PC-3 (cell line): ENCODE measurements around the gene USF3. TPM values are rescaled to one million over a fixed set of nuclear protein-coding genes. Genes with fewer than 3 reads are reported as not detected.

Experiments
- ATAC-seq: fragments of 200-7000 bp; cut with Tn5 transposase; 2 replicates; pipeline ENCODE4 v1.9.1; 2020; ENCODE audit warnings: mild to moderate bottlenecking, moderate library complexity
- BruUV-seq: library from RNA; stranded (reverse); fragments of 400-500 nt; replicated peaks from 2 replicates; lab custom pipeline; 2021; lab: Mats Ljungman, UMichigan
- CTCF ChIA-PET: fragments of 300-600 bp; sonication (Branson Sonifier 250); formaldehyde crosslinking; loops from one replicate; lab custom pipeline; 2022; ENCODE audit warnings: antibody characterized with exemption; lab: Charles Lee
- POLR2A ChIA-PET: fragments of 300-600 bp; sonication (Branson Sonifier 250); formaldehyde crosslinking; loops from one replicate; lab custom pipeline; 2022; ENCODE audit warnings: antibody characterized with exemption; ENCODE audit not compliant: unreplicated experiment; lab: Charles Lee
- DNase-seq: peaks from one replicate; pipeline ENCODE4 v3.0.0-alpha.2; 2015
- H2AFZ ChIP-seq: fragments of 300-600 bp; sonication (generic); 2 replicates; pipeline ENCODE4 v1.6.0; 2016; ENCODE audit warnings: antibody characterized with exemption, low read length
- H3F3A ChIP-seq: fragments of 300-600 bp; sonication (generic); one replicate; pipeline ENCODE4 v1.6.0; 2017; ENCODE audit warnings: antibody characterized with exemption, low read length, control low read depth, mild to moderate bottlenecking; ENCODE audit not compliant: unreplicated experiment
- H3K27ac ChIP-seq: fragments of 300-600 bp; sonication (generic); 2 replicates; pipeline ENCODE4 v1.5.1; 2016; ENCODE audit warnings: mild to moderate bottlenecking, low read length
- H3K27me3 ChIP-seq: fragments of 300-600 bp; sonication (generic); 2 replicates; pipeline ENCODE4 v1.6.1; 2016; ENCODE audit warnings: low read length, mixed read lengths
- H3K36me3 ChIP-seq: fragments of 300-600 bp; sonication (generic); 2 replicates; pipeline ENCODE4 v1.6.1; 2016; ENCODE audit warnings: low read depth, mixed run types, low read length, mixed read lengths
- H3K4me1 ChIP-seq: fragments of 300-600 bp; sonication (generic); 2 replicates; pipeline ENCODE4 v1.5.1; 2016; ENCODE audit warnings: low read length; ENCODE audit not compliant: insufficient read depth
- H3K4me2 ChIP-seq: fragments of 300-600 bp; sonication (generic); 2 replicates; pipeline ENCODE4 v1.6.0; 2016; ENCODE audit warnings: low read length
- H3K4me3 ChIP-seq: fragments of 300-600 bp; sonication (generic); 2 replicates; pipeline ENCODE4 v1.5.1; 2016; ENCODE audit warnings: mild to moderate bottlenecking, low read length, mixed read lengths
- H3K79me2 ChIP-seq: fragments of 300-600 bp; sonication (generic); 2 replicates; pipeline ENCODE4 v1.6.1; 2017; ENCODE audit warnings: low read length, mixed read lengths
- H3K9ac ChIP-seq: fragments of 300-600 bp; sonication (generic); 2 replicates; pipeline ENCODE4 v1.6.0; 2016; ENCODE audit warnings: mild to moderate bottlenecking, low read length
- H3K9me2 ChIP-seq: fragments of 300-600 bp; sonication (generic); replicated peaks from 2 replicates; pipeline ENCODE4 v1.6.1; 2016; ENCODE audit warnings: mixed run types, low read length, mixed read lengths
- H3K9me3 ChIP-seq: fragments of 300-600 bp; sonication (generic); 2 replicates; pipeline ENCODE4 v1.6.1; 2016; ENCODE audit warnings: low read length, mixed read lengths
- H4K20me1 ChIP-seq: fragments of 300-600 bp; sonication (generic); 2 replicates; pipeline ENCODE4 v1.6.1; 2016; ENCODE audit warnings: low read length, mixed read lengths
- EZH2 ChIP-seq: fragments of 300-600 bp; sonication (generic); IDR thresholded peaks from one replicate; pipeline ENCODE4 v1.6.1; 2017; ENCODE audit warnings: antibody characterized with exemption, mild to moderate bottlenecking, low read length; ENCODE audit not compliant: unreplicated experiment
- EZH2phosphoT487 ChIP-seq: fragments of 300-600 bp; sonication (generic); IDR thresholded peaks from 2 replicates; pipeline ENCODE4 v1.6.1; 2018; ENCODE audit warnings: mild to moderate bottlenecking, antibody characterized with exemption, low read length, borderline replicate concordance
- intact Hi-C: fragments of 100-400 bp; cut with micrococcal nuclease; formaldehyde crosslinking; loops from 2 replicates; pipeline ENCODE4 v1.9.0; 2023
- total RNA-seq: library from RNA; depleted of rRNA; stranded (reverse); fragments of >200 nt; gene quantifications from 2 replicates; pipeline ENCODE4 v1.2.3, GENCODE V29; 2014
- TF ChIP-seq, protein P1 (sequence below): fragments of 300-600 bp; sonication (generic); conservative IDR thresholded peaks from 2 replicates; pipeline ENCODE4 v1.5.1; 2017; ENCODE audit warnings: antibody characterized with exemption, low read depth, mild to moderate bottlenecking, low read length

The USF3 gene
- total RNA-seq, 1 experiment from 2014 or later = 10.5 TPM

DNA sequence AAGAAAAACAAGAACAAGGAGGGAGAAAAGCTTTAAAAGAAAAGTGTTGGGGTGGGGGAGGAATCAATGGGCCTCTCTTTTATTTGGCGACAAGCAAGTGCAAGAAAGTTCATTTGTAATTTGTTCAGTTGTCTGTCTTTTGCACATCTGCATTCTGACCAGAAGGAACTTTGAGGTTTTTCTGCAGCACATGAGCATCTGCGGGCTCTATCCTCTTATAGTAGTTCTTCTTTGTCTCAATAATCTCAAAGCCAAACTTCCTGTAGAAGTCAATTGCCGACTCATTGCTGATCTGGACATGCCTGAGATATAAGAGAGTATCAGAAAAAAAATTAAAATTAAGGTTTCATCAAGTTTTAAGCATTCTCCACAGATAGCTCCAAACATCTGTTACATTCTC, 25.2 kb upstream of the USF3 start:
- Histone ChIP-seq H3K4me2 (no peak overlapping the region), H3K36me3 (peaks cover 62% of the 10 kb centered on the region), H3K27ac (no peak overlapping the region), H3K9me3 (no peaks in the 10 kb centered on the region), H2AFZ (no peak overlapping the region), H3K79me2 (peaks cover 39% of the 10 kb centered on the region), H3K9me2 (no peaks in the 10 kb centered on the region), H3K9ac (no peak overlapping the region), H3F3A (no peaks in the 10 kb centered on the region), H3K27me3 (no peaks in the 10 kb centered on the region), H4K20me1 (peaks cover 26% of the 10 kb centered on the region), H3K4me3 (no peak overlapping the region), H3K4me1 (no peaks in the 10 kb centered on the region)
- CTCF ChIA-PET = no interaction called here
- DNase-seq (no peak), ATAC-seq (no peak)
- intact Hi-C loops = no loop called here
- POLR2A ChIA-PET = interaction anchor here (0.7 kb wide), 1 partner anchor 13 kb away, joined by 3 read pairs; no protein-coding TSS in a partner anchor
- BruUV-seq = no TSS peak
- TF ChIP-seq, protein P1, sequence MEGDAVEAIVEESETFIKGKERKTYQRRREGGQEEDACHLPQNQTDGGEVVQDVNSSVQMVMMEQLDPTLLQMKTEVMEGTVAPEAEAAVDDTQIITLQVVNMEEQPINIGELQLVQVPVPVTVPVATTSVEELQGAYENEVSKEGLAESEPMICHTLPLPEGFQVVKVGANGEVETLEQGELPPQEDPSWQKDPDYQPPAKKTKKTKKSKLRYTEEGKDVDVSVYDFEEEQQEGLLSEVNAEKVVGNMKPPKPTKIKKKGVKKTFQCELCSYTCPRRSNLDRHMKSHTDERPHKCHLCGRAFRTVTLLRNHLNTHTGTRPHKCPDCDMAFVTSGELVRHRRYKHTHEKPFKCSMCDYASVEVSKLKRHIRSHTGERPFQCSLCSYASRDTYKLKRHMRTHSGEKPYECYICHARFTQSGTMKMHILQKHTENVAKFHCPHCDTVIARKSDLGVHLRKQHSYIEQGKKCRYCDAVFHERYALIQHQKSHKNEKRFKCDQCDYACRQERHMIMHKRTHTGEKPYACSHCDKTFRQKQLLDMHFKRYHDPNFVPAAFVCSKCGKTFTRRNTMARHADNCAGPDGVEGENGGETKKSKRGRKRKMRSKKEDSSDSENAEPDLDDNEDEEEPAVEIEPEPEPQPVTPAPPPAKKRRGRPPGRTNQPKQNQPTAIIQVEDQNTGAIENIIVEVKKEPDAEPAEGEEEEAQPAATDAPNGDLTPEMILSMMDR = no peak
- TF ChIP-seq EZH2 (no peak), EZH2phosphoT487 (no peak)

DNA sequence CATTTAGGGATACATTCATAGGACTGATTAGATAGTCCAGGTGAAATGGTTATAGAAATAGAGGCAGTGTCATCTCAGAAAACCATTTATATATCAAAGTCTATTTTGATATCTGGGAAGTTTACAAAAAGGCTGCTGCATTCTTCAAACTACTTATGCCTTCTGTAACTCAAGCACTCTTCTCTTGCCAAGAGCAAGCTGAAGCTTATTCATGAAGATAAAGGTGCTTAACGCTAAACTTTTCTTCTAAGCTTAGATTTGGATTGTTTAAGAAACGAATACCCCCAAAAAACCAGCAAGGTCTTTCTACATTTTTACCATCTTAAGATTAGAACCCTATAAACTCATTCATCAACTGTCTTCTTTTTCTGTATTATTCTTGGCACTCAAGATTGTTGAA, 23.3 kb upstream of the USF3 start:
- intact Hi-C loops = no loop called here
- Histone ChIP-seq H4K20me1 (peaks cover 17% of the 10 kb centered on the region; the same call in 1 of the 2 replicates), H3K4me1 (no peaks in the 10 kb centered on the region), H3K4me2 (no peak overlapping the region), H3K27me3 (no peaks in the 10 kb centered on the region), H3K27ac (no peak overlapping the region), H3K9me3 (no peaks in the 10 kb centered on the region), H3K9ac (no peak overlapping the region), H3K36me3 (peaks cover 63% of the 10 kb centered on the region), H3K79me2 (peaks cover 20% of the 10 kb centered on the region), H3F3A (no peaks in the 10 kb centered on the region), H2AFZ (no peak overlapping the region), H3K9me2 (no peaks in the 10 kb centered on the region), H3K4me3 (no peak overlapping the region)
- TF ChIP-seq EZH2 = no peak
- no peak for TF ChIP-seq EZH2phosphoT487
- TF ChIP-seq, protein P1 = no peak
- no peak for ATAC-seq
- no peak for DNase-seq
- POLR2A ChIA-PET = no interaction called here
- BruUV-seq = no TSS peak
- CTCF ChIA-PET = no interaction called here

- POLR2A ChIA-PET = no interaction called here
- peaks cover 13% of the 10 kb centered on the region; the same call in 1 of the 2 replicates for H4K20me1 ChIP-seq
- no peak overlapping the region for H3K27ac ChIP-seq
- H3K4me3 ChIP-seq = no peak overlapping the region
- no peak for DNase-seq
- no peaks in the 10 kb centered on the region for H3F3A ChIP-seq
- no peaks in the 10 kb centered on the region for H3K9me2 ChIP-seq
- TF ChIP-seq, protein P1 = no peak
- TF ChIP-seq EZH2phosphoT487 (no peak), EZH2 (no peak)
- BruUV-seq = TSS peak; percentile 16
- peaks cover 63% of the 10 kb centered on the region for H3K36me3 ChIP-seq
- CTCF ChIA-PET = no interaction called here
- intact Hi-C loops = no loop called here
- no peak overlapping the region for H2AFZ ChIP-seq
- no peaks in the 10 kb centered on the region for H3K9me3 ChIP-seq
- no peak overlapping the region for H3K4me2 ChIP-seq
- peaks cover 16% of the 10 kb centered on the region for H3K79me2 ChIP-seq
- no peaks in the 10 kb centered on the region for H3K4me1 ChIP-seq
- no peak overlapping the region for H3K9ac ChIP-seq
- no peak for ATAC-seq
- no peaks in the 10 kb centered on the region for H3K27me3 ChIP-seq
Observed at GRCh38 chr3:113719294-113719693, 22.9 kb upstream of the USF3 start.
